Skin epidermis (tissue), 12 donors: ENCODE results near the gene ZNF398.
"Not testable (repeated sequence)": the region's sequence is repeated elsewhere in the genome, so short reads cannot be mapped to it uniquely, and the experiment has no call there.

ENCODE experiments used
- H3K27ac ChIP-seq, 21 experiments: fragments of 200-600 bp; sonication (generic) in 11 of 21; one replicate each; pipeline ENCODE4 v1.5.0; 2020; ENCODE audit warnings: mild to moderate bottlenecking in 3 of 21, inconsistent platforms in 2 of 21, moderate library complexity in 2 of 21
- H3K4me3 ChIP-seq, 7 experiments: fragments of 200-600 bp; sonication (generic) in 2 of 7; one replicate each; pipeline ENCODE4 v1.5.0; 2020; ENCODE audit warnings: inconsistent platforms in 2 of 7, mild to moderate bottlenecking in 2 of 7, moderate library complexity in 1 of 7

ZNF398 gene

DNA sequence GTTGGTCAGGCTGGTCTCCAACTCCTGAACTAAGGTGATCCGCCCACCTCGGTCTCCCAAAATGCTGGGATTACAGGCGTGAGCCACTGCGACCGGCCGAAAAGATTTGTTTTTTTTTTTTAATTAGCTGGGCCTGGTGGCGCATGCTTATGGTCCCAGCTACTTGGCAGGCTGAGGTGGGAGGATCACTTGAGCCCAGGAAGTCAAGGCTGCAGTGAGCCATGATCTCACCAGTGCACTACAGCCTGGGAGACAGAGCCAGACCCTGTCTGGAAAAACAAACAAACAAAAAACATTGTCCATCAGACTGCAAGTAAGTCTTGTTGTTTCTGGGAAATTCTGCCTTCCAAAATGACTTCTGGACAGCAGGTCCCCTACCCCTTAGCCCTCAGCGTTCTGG, 75.9 kb downstream of the ZNF398 start:
- no peak overlapping the region for H3K27ac ChIP-seq
- no peak overlapping the region for H3K4me3 ChIP-seq

DNA sequence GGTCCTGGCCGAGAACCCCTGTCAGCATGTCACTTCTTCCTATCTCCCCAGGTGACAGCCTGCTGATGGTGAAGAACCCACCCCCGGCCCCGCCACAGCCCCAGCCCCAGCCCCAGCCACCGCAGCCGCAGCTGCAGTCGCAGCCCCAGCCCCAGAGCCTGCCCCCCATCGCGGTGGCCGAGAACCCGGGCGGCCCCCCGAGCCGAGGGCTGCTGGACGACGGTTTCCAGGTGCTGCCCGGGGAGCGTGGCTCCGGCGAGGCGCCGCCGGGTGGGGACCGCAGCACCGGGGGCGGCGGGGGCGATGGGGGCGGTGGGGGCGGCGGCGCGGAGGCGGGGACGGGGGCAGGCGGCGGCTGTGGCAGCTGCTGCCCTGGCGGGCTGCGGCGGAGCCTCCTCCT, 76.5 kb downstream of the ZNF398 start:
- Histone ChIP-seq H3K4me3 (no peak overlapping the region), H3K27ac (no peak overlapping the region)

DNA sequence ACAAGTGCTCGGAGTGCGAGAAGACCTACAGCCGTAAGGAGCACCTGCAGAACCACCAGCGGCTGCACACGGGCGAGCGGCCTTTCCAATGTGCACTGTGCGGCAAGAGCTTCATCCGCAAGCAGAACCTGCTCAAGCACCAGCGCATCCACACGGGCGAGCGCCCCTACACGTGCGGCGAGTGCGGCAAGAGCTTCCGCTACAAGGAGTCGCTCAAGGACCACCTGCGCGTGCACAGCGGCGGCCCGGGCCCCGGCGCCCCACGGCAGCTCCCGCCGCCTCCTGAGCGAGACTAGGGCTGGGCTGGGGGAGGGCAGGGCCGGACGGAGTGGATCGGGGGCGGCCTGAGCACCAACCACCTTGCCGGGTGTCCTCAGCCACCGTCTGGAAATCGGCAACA, 77.1 kb downstream of the ZNF398 start:
- H3K4me3 ChIP-seq, result no peak overlapping the region
- no peak overlapping the region for H3K27ac ChIP-seq

DNA sequence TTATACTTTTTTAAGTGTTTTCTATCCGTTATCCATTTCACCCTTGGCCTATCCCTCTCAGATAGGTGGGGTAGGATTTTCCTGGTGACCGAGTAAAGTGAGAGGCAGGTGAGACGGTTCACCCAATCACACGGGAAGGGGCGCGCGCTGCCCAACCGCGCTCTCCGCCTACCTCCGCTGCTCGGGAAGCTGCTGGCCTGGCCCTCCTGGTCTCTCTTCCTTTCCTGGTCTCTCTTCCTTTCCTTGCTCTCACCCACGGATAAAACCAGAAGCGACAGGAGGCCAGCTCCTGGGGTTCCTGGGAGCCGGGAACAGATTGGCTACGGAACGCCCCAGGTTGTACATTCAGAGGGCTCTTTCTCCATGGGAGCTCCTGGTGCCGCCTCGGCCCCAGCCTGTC, 77.9 kb downstream of the ZNF398 start:
- Histone ChIP-seq H3K4me3 (no peak overlapping the region), H3K27ac (no peak overlapping the region)

DNA sequence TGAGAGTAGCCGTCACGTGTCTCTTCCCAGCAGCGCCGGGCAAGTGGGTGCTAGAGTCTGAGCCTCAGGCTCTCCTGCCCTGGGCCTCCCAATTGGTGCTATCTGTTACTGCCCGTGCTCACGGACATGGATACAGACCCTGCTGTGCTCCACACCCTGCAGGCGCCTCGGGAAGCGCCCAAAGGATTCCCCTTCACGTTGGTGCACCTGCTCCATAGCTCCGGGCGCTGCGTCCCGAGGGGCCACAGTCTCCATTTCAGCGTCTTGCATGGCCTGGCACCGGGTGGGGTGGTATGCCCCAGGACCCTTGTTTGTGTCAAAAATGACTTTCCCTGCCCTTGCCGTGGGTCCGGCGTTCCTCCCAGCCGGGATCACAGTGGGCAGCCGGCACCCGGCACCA, 78.4 kb downstream of the ZNF398 start:
- Histone ChIP-seq H3K27ac (no peak overlapping the region), H3K4me3 (no peak overlapping the region)

DNA sequence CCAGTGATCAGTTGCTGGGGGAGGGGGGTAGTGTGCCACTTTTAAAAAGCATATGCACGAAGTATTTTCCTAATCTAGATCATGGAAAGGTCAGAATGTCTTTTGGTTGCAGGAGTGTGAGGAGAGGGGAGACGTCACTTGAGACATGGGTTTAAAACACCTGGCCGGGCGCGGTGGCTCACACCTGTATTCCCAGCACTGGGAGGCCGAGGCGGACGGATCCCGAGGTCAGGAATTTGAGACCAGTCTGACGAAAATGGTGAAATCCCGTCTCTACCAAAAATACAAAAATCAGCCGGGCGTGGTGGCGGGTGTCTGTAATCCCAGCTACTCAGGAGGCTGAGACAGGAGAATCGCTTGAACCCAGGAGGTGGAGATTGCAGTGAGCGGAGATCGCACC, 79.1 kb downstream of the ZNF398 start:
- H3K4me3 ChIP-seq, H3K27ac ChIP-seq: not testable (repeated sequence)

DNA sequence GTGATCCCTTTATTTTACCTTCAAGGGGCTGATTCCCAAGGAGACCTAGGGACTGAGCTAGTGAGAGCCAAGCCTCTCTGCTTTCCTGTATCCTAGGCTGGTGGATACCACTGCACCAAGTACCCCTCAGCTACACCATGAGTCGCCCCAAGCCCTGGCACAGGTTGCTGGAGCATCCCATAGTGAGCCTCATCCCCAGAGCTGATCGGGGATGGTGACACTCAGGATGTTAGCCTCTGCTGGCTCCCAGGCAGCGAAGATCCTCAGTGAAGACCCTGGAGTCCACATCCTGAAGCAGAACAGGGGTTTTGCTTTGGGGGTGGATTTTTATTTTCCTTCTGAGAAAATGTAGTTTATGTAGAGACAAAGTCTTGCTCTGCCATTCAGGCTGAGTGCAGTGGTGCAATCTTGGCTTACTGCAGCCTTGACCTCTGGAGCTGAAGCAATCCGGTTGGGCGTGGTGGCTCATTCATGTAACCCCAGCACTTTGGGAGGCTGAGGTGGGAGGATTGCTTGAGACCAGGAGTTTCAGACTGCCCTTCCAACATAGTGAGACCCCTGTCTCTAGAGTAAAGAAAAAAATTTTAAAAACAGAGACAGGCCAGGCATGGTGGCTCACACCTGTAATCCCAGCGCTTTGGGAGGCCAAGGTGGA, 79.7 kb downstream of the ZNF398 start:
- H3K4me3 ChIP-seq, result no peak overlapping the region
- H3K27ac ChIP-seq, result no peak overlapping the region

DNA sequence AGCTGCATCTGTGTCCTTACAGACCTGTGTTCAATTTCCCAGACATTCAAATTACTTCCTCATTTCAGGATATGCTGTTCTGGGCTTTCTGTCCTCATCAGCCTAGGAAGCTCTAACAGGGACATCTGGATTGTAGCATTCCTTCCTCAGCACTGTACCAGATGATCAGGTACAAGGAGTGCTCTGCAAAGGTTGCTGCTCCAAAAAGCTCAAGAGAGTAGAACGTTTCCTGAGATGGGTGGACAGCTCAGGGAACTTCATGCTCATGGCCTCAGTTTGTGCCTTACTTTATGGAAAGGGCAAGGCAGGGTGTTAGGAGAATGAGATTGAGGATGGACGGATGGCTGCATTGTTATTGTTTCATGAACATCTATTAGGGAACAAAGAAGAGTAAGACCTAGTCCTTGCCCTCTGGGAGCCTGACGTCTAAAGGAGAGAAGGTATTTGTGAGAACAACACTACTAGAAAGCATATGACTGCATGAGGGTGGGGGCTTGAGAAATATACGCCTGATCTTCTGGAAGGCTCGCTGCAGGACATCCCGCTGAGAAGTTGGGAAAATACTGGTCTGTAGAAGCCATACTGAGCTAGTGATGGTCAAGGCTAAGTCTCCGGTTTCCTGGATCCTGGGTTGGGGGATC, 81.7 kb downstream of the ZNF398 start:
- no peak overlapping the region for H3K4me3 ChIP-seq
- H3K27ac ChIP-seq, result no peak overlapping the region

DNA sequence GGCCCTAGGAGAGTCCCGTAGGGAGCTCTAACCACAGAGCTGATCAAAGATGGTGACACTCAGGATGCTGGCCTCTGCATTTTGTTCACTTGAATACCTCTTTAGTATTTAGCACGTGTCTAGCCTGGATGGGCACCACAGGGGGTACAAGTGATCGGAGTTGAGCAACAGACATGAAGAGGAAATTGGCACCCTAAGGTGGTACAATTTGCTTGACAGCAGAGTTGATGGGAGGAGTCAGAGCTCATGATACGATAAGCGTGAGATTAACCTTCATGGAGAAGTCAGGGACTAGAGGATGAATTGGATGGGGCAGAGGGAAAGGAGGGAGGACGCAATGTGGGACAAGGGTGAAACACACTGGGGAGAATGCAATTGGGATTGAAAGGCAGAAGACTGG, 82.3 kb downstream of the ZNF398 start:
- no peak overlapping the region for H3K4me3 ChIP-seq
- no peak overlapping the region for H3K27ac ChIP-seq

DNA sequence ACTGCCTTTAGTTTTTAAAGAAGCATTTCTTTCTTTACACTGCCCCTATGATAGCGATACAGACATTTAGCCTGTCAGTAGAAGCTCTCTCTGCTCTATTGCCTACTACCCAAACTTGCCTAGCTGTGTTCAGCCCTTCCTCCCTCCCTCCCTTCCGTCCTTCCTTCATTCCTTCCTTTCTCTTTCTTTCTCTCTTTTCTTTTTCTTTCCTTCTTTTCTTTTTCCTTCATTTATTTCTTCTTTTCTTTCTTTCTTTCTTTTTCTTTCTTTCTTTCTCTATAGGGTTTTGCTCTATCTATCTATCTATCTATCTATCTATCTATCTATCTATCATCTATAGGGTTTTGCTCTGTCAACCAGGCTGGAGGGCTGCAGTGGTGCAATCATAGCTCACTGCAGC, 85.1 kb downstream of the ZNF398 start:
- H3K4me3 ChIP-seq, result no peak overlapping the region
- H3K27ac ChIP-seq, result peak overlapping the region in 2 of 21 experiments; percentile 4 to 55
